Ishikawa (cell line): ENCODE measurements around the gene TANC1.

ENCODE experiments used
- CEBPB ChIP-seq: IDR thresholded peaks from 2 replicates; pipeline ENCODE4 v1.6.1; 2012
- EP300 ChIP-seq: IDR thresholded peaks from 2 replicates; pipeline ENCODE4 v1.6.1; 2012; ENCODE audit warnings: borderline replicate concordance
- FOXM1 ChIP-seq: IDR thresholded peaks from 2 replicates; pipeline ENCODE4 v1.6.1; 2012; ENCODE audit warnings: low read depth, borderline replicate concordance
- RAD21 ChIP-seq: IDR thresholded peaks from 2 replicates; pipeline ENCODE4 v1.6.1; 2012; ENCODE audit warnings: low read depth
- REST ChIP-seq: IDR thresholded peaks from 2 replicates; pipeline ENCODE4 v1.6.1; 2012; ENCODE audit warnings: low read depth, mild to moderate bottlenecking

GRCh38 chr2:159147690-159148089 lies 179.2 kb downstream of the TANC1 start:
- TF ChIP-seq EP300, result no peak
- no peak for TF ChIP-seq CEBPB
- TF ChIP-seq REST, result no peak
- TF ChIP-seq FOXM1, result no peak
- no peak for TF ChIP-seq RAD21
